Stimulated activated CD8-positive, alpha-beta memory T cell treated with anti-CD3 and anti-CD28 coated beads, Interleukin-15, amount 100 ng/mL, for 48 hours (primary cell): ENCODE data around the gene ANKS6.
A peak's percentile ranks its signal among the peaks of the same experiment; 100 is the strongest.

ENCODE experiments used
- DNase-seq, 2 donors: peaks; one replicate each; pipeline ENCODE4 v3.0.0-alpha.2; 2020; ENCODE audit warnings: low read depth in 2 of 2

Gene ANKS6

DNA sequence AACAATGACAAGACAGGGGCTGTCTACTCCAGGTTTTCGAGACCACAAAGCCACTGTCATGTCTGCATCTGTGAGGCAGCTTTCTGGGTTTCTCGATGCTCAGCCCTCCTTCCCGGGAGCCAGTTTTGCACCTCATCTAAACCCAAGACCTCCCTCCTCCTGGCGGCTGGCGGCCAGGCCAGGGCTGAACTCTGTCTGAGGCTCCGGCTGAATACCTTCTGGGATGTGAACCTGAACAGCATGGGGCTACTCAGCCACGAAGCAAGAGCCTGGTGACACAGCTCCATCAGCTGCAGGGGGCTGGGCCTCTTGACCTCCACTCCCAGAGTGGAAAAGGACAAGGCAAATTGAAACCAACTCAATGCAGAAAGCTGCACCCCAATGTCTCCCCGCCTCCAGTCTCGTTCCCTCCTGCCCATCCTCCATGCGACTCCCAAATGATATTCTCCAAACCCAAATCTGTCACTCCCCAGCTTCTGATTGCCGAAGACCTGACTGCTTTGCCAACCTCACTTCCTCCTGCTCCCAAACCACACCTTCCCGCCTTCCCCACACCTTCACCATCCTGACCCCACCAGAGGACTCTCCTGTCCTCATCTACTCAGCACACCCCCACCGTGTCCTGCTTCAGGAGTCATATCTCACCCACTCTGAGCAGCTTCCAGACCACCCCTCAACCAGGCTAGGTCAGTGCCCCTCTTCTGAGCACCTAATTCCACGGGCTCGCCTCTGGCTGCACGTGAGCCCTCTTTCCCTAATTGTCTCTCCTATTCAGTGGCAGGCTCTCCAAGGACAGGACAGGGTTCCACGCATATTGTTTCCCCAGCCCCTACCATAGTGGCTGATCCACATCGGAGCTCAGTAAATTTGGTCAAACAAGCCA, 4.5 kb downstream of the ANKS6 start:
- no peak for DNase-seq

GRCh38 chr9:98790842-98791607, 5.3 kb downstream of the ANKS6 start:
- peak; percentile 38 to 50 for DNase-seq

- DNase-seq, result no peak
These were observed 6.1 kb downstream of the ANKS6 start for GRCh38 chr9:98790134-98790841.

DNA sequence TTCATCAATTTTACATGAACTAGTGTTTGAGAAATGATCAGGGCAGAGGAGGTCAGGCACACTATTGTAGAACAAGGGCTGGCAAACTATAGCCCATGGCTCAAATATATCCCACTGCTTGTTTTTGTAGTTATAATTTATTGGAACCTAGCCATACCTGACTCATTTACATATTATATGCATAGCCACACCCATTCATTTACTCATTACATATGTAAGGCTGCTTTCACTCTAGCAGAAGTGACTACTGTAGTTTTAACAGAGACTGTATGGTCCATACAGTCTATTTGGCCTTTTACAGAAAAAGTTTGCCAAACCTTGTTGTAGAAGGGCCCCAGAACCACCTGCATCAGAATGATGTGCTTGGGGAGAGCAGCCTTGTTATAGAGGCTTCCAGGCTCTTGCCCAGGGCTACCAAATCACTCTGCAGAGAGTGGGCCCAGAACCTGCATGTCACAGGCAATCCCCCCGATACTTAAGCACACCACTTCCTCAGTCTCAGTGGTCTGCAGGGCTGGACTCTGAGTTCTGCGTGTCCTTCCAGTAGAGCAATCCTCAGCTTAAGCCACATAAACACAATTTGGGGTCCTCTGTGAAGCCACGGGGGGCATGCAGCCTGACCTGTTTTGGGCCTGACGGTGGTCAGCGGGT, 6.7 kb downstream of the ANKS6 start:
- DNase-seq, result no peak

DNA sequence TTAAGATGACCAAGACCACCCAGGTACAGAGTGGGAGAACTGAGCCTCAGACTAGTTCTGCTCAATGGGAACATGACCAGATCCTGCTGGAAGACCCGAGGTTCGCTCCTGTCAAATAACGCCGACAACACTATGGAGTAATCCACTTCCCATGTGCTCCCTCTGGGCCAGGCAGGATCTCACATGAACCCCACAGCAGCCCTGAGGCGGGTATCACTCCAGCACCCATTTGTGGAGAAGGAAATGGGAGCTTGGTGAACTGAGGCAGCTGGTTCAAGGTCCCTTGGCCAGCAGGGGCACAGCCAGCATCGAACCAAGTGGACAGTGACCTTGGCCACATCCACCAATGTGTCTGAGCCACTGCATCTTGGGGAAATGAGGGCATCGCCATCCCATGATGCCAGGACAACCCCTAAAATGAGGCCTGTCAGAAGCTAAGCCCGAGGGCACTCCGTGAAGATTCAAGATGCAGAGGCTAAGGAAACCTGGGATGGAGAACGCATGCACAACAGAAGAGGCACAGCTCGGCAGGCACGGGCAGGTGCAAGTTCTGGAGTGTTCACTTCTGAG, 8.5 kb downstream of the ANKS6 start:
- DNase-seq, result no peak

GRCh38 chr9:98786750-98787510, 9.4 kb downstream of the ANKS6 start:
- DNase-seq, result no peak

- DNase-seq, result no peak
These were observed 11.2 kb downstream of the ANKS6 start for GRCh38 chr9:98784831-98785806.

DNA sequence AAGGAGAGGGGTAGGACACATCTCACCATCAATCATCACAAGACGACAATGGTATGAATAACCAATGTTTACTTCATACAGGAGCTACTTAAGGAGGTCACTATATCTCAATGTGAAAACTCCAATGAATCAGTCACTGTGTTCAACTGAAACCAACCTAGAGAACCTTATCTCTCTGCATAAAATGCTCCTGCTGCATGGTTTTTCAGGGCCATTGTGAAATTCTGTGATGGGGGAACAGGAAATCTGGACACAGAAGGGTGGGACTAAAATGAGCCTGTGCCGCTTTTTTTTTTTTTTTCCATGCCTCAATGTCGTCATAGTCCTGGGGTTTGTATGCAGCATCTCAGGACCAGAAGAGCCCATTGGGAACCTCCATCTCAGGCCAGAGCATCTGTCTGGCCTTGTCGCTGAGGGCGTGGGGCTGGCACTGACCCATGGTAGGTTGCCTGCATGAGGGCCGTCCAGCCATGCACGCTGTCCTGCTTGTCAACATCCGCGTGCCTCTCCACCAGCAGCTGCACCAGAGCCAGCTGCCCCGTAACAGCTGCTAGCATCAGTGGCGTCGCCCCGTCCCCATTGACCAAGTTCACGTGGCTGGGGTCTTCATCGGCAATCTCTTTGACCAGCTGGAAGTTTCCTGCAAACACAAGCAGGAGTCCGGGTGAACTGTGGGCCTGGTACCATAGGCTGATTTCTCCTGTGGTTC, 12.7 kb downstream of the ANKS6 start:
- no peak for DNase-seq

DNA sequence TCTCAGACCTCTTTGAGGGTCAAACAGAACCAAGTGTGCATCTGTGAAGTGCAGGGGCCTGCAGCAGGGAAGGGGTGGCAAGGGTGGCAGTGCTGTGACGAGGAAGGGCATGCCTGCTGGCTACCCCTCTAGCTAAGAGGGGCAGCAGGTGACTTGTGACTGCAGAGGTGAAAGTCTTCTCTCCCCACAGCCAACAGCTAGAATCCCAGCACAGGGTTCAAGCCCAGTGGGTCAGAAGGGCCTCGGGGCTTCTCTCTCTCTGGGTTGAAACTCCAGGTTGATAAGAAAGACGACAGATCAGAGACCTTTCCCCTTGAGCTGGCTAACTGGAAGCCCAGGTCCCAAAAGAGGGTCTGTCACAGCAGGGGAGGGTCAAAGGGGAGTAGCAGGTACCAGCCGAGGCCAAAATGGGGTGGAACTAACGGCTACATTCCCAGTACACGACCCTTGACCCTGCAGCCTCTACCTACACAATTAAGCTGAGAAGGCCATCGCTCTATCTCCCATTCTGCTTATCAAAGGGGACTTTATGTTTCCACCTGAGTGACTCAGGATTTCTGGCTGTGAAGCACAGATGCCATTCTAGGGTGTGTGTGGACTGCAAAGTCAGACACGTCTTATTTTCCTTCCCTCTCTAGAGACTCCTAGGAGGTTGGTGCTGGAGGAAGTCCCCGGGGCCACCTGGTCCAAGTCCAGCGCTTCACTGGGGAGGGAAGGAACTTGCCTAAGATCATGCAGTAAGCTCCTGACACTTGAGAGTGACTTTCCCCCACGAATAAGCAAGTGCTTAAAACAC, 14.6 kb downstream of the ANKS6 start:
- no peak for DNase-seq

GRCh38 chr9:98780059-98780749, 16.2 kb downstream of the ANKS6 start:
- DNase-seq, result no peak

- no peak for DNase-seq
These were observed 17.4 kb downstream of the ANKS6 start for GRCh38 chr9:98778711-98779530.

GRCh38 chr9:98778251-98778650, 18.1 kb downstream of the ANKS6 start:
- no peak for DNase-seq

- DNase-seq, result no peak
These were observed 18.7 kb downstream of the ANKS6 start for GRCh38 chr9:98777618-98778017.

- no peak for DNase-seq
These were observed 20.4 kb downstream of the ANKS6 start for GRCh38 chr9:98775831-98776441.

DNA sequence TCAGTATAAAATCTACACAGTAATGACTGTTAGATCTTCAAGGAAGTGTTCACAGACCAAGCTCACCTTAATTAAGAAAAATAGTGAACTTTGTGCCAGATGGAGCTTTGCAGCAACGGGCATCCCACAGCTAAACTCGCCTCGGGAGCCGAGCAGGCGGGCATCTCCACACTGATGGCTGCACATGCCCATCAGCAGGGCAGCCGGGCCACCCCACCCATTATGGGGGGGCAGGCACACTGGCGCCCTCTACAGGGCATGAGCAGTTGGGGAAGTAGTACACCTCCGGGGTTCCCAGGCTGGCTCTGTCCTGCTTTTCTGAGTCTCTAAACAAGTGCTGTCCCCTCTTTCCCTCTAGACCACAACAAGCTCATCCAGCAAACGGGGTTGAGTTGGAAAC, 21.6 kb downstream of the ANKS6 start:
- DNase-seq, result no peak

DNA sequence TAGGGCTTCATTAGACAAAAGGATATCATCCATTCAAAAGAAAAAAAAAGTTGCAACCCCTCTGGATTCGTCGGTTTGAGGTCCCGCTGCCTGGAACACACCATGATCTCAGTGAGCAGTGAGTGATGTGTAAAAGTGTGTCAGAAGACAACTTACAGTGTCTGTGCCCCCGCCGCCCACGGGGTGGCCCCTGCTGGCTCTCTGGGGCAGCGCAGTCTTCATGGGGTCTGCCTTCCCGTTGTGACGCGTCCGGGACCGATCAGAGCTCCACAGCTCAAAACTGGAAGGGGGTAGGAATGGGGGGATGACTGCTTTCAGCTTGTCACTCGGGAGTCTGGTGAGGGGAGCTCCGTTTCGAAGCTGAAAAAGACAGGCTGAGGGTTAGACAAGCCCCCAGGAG, 22.6 kb downstream of the ANKS6 start:
- DNase-seq, result no peak
